Large intestine (tissue), 3 donors: ENCODE measurements around the gene TBC1D4. TPM values are rescaled to one million over a fixed set of nuclear protein-coding genes. Genes with fewer than 3 reads are reported as not detected.

Experiments
- DNase-seq, 2 donors: peaks; one replicate each; pipeline versions ENCODE4 v3.0.0 to v3.0.0-alpha.2; 2013
- H3K27ac ChIP-seq: one replicate; pipeline ENCODE4 v1.5.1; 2013; ENCODE audit warnings: low read length
- H3K27me3 ChIP-seq: 2 replicates; pipeline ENCODE4 v1.6.1; 2013; ENCODE audit warnings: low read length; ENCODE audit not compliant: control insufficient read depth, insufficient read depth
- H3K36me3 ChIP-seq: 2 replicates; pipeline ENCODE4 v1.6.1; 2013; ENCODE audit warnings: low read length; ENCODE audit not compliant: control insufficient read depth, insufficient read depth
- H3K4me1 ChIP-seq: one replicate; pipeline ENCODE4 v1.6.1; 2013; ENCODE audit warnings: low read length; ENCODE audit not compliant: control insufficient read depth, insufficient read depth
- H3K4me3 ChIP-seq: one replicate; pipeline ENCODE4 v1.5.1; 2013; ENCODE audit warnings: low read length
- H3K9me3 ChIP-seq: one replicate; pipeline ENCODE4 v1.6.1; 2013; ENCODE audit warnings: mild to moderate bottlenecking, low read depth, low read length, moderate library complexity; ENCODE audit not compliant: control insufficient read depth
- WGBS: methylation state at CpG from one replicate; pipeline ENCODE4 v1.1.5; 2013; ENCODE audit warnings: low lambda C conversion rate; ENCODE audit not compliant: insufficient coverage; 5-methylcytosine and 5-hydroxymethylcytosine counted together
- polyA plus RNA-seq: library from polyadenylated mRNA; unstranded; fragments of 120-200 nt; gene quantifications from one replicate; pipeline ENCODE4 v1.2.1, GENCODE V29; 2013

TBC1D4 gene
- polyA plus RNA-seq, 1 donor = 10.1 TPM

DNA sequence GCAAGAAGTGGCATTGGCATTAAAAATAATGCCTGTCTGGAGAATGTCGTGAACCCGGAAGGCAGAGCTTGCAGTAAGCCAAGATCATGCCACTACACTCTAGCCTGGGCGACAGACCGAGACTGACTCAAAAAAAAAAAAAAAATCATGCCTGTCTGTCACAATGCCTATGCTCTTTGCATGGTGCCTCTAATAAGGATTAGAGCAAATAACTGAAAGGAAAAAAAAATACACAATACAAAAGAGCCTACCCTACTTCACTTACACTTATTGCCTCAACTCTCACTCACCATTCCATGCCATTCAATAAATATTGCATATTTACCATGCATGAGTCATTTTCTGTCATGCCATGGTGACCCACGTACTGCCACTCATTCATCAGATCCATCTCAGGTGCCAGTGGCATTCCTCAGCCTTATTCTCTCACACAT, 49.1 kb downstream of the TBC1D4 start:
- no peak for DNase-seq
- Histone ChIP-seq H3K27ac (no peak overlapping the region), H3K4me1 (no peaks in the 10 kb centered on the region), H3K9me3 (no peaks in the 10 kb centered on the region), H3K4me3 (no peak overlapping the region), H3K36me3 (no peaks in the 10 kb centered on the region), H3K27me3 (no peaks in the 10 kb centered on the region)
- 100% methylated on average over 1 of the region's 5 CpGs for WGBS

DNA sequence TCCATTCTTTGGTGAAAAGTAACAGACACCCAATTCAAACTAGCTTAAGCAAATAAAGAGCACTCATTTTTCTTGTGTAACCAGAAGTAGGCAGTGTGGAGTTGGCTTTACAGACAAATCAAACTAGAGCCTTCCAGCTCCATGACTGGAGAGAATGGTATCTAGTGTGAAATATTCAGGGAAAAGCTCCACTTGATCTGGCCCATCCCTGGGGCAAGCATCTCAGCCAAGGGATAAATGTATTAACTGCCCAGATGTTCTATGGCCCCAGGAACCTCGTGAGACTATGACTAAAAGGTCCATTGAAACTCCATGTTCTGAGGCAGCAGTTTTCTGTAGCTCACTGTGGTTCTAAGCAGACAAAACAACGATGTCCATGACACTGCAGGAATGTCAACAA, 49.9 kb downstream of the TBC1D4 start:
- no peak overlapping the region for H3K27ac ChIP-seq
- DNase-seq = no peak
- H3K27me3 ChIP-seq = no peaks in the 10 kb centered on the region
- H3K9me3 ChIP-seq = no peaks in the 10 kb centered on the region
- no peaks in the 10 kb centered on the region for H3K36me3 ChIP-seq
- H3K4me1 ChIP-seq = no peaks in the 10 kb centered on the region
- WGBS = no CpG with 5 or more reads among the region's 2 CpGs
- no peak overlapping the region for H3K4me3 ChIP-seq

GRCh38 chr13:75430436-75431209, 51.3 kb downstream of the TBC1D4 start:
- Histone ChIP-seq H3K27ac (no peak overlapping the region), H3K4me3 (no peak overlapping the region), H3K27me3 (no peaks in the 10 kb centered on the region), H3K36me3 (no peaks in the 10 kb centered on the region), H3K9me3 (no peaks in the 10 kb centered on the region), H3K4me1 (no peaks in the 10 kb centered on the region)
- DNase-seq = no peak
- 80% methylated on average over 5 of the region's 8 CpGs for WGBS

DNA sequence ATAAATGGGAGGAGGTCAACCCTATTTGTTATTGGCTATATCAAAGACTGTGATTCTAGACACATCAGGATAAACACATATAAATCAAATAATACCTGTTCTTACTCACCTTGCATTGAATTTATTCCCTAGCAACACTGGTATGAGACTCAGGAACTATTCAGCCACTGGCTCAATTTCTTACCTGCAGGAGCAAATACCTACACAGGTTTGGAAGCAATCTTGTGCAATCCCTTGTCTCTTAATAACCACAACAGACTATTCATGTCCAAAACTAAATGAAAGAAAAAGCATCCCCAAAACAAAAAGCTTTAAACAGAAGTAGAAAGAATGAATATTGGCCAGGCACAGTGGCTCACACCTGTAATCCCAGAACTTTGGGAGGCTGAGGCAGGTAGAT, 55.5 kb downstream of the TBC1D4 start:
- no peaks in the 10 kb centered on the region for H3K27me3 ChIP-seq
- DNase-seq = no peak
- H3K4me3 ChIP-seq = no peak overlapping the region
- no peak overlapping the region for H3K27ac ChIP-seq
- H3K9me3 ChIP-seq = no peaks in the 10 kb centered on the region
- H3K36me3 ChIP-seq = no peaks in the 10 kb centered on the region
- no peaks in the 10 kb centered on the region for H3K4me1 ChIP-seq

DNA sequence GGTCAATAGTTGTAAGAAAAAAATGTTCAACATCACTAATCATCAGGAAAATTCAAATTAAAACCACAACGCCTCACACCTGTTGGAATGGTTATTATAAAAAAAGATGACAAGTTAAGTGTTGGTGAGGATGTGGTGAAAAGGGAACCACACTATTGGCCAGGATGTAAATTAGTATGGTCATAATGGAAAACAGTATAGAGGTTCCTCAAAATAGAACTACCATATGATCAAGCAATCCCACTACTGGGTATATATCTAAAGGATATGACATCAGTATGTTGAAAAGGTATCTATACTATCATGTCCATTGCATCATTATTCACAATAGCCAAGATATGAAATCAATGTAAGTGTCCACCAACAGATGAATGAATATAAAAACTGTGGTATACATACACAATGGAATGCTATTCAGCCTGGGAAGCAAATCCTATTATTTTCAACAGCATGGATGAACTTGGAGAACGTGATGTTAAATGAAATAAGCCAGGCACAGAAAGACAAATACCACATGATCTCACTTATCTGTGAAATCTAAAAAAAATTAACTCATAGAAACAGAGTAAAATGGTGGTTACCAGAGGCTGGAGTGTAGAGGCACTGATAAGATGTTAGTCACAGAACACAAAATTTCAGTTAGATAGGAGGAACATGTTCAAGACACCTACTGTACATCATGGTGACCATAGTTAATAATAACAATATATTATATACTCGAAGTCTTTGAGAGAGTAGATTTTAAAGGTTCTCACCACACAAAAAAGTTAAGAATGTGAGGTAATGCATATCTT, 56.6 kb downstream of the TBC1D4 start:
- Histone ChIP-seq H3K36me3 (no peaks in the 10 kb centered on the region), H3K4me3 (no peak overlapping the region), H3K4me1 (no peaks in the 10 kb centered on the region), H3K27ac (no peak overlapping the region), H3K27me3 (no peaks in the 10 kb centered on the region), H3K9me3 (no peaks in the 10 kb centered on the region)
- 100% methylated on average over 1 of the region's 3 CpGs for WGBS
- no peak for DNase-seq

- DNase-seq = no peak
- H3K4me1 ChIP-seq = no peaks in the 10 kb centered on the region
- no peaks in the 10 kb centered on the region for H3K27me3 ChIP-seq
- 100% methylated on average over 1 of the region's 3 CpGs for WGBS
- no peaks in the 10 kb centered on the region for H3K36me3 ChIP-seq
- H3K9me3 ChIP-seq = no peaks in the 10 kb centered on the region
- no peak overlapping the region for H3K4me3 ChIP-seq
- H3K27ac ChIP-seq = no peak overlapping the region
Observed at GRCh38 chr13:75423946-75424345, 58.0 kb downstream of the TBC1D4 start.

DNA sequence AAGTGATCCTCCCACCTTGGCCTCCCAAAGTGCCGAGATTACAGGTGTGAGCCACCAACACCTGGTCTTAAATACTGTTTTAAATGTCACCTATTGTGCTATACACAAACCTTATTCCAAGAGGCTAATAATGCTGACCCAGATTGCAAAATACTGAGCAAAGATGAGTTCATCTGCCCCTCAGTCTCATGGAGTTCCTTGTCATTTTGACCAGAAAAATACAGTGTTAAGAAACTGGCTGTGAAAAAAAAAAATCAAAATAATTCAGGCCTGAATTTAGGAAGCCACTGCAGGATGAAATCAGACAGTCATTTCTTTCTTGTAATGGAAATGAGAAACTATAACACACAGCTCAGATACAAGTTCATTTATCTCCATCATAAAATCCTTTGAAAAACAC, 59.9 kb downstream of the TBC1D4 start:
- Histone ChIP-seq H3K36me3 (no peaks in the 10 kb centered on the region), H3K9me3 (no peaks in the 10 kb centered on the region), H3K4me3 (no peak overlapping the region), H3K27ac (no peak overlapping the region), H3K4me1 (no peaks in the 10 kb centered on the region), H3K27me3 (no peaks in the 10 kb centered on the region)
- DNase-seq = no peak
- no CpG with 5 or more reads among the region's 1 CpG for WGBS

DNA sequence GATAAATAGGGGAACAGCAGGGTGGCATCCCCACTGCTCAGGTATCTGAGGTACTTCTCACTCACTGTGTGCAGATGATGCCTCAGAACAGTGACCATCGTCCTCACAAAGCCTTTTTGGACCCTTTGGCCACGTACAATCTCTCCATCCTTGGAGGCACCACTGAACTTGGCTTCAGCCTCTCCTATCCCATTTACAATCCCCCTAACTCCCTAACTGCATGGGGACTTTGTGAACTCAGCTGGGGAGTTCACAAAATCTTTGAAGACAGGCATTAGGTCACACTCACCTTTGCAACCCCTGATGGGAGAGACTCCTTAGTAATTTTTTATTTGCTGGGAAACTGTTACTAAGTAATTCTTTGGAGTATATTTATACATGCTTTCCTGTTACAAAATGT, 60.8 kb downstream of the TBC1D4 start:
- WGBS = no CpG with 5 or more reads among the region's 2 CpGs
- Histone ChIP-seq H3K4me1 (no peaks in the 10 kb centered on the region), H3K4me3 (no peak overlapping the region), H3K27me3 (no peaks in the 10 kb centered on the region), H3K27ac (no peak overlapping the region), H3K9me3 (no peaks in the 10 kb centered on the region), H3K36me3 (no peaks in the 10 kb centered on the region)
- no peak for DNase-seq

DNA sequence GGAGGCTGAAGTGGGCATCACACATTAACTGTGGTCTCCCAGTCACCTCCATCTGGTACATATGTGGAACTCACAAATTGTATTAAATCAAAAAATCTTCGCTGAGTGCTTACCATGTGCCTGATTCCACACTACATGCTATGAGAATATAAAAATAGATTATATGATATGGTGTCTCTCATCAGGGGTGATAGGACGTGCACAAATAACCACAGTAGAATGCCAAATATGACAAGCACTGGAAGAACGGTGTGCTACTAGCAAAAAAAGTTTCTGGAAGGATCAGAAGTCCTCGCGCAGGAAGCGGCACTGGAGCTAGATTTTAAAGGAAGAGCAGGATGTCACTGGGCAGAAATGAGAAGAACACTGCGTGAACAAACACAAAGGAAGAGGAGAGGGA, 62.3 kb downstream of the TBC1D4 start:
- Histone ChIP-seq H3K9me3 (no peaks in the 10 kb centered on the region), H3K4me1 (no peaks in the 10 kb centered on the region), H3K4me3 (no peak overlapping the region), H3K27ac (no peak overlapping the region), H3K27me3 (no peaks in the 10 kb centered on the region), H3K36me3 (no peaks in the 10 kb centered on the region)
- DNase-seq = no peak
- WGBS = 91% methylated on average over 6 of the region's 7 CpGs

DNA sequence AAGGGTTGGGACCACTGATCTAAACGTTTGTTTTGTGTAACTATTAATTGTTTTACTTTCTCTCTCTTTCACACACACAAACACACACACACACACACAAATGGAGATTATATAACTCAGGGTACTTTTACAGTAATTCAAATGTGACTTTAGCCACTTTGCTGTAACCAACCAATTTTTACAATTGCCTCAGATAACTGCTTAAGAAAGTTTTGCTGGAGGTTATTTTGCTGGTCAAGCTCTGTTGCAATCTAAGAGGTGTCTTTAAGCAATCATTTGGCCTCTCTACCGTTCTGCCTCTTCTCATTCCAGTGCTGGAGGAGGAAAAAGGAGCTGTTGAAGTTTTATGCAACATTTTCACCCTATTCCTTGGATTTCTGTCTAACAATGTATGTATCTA, 63.0 kb downstream of the TBC1D4 start:
- DNase-seq = no peak
- Histone ChIP-seq H3K9me3 (no peaks in the 10 kb centered on the region), H3K36me3 (no peaks in the 10 kb centered on the region), H3K27me3 (no peaks in the 10 kb centered on the region), H3K4me1 (no peaks in the 10 kb centered on the region), H3K27ac (no peak overlapping the region), H3K4me3 (no peak overlapping the region)
- 33% methylated on average over 1 of the region's 2 CpGs for WGBS
